IPS-20b (cell line): ENCODE results near the gene PAPPA2.
"Not testable (repeated sequence)": the region's sequence is repeated elsewhere in the genome, so short reads cannot be mapped to it uniquely, and the experiment has no call there.

Experiments used
- H3K27ac ChIP-seq: one replicate; pipeline ENCODE4 v1.5.1; 2013; ENCODE audit warnings: low read length
- H3K27me3 ChIP-seq: 2 replicates; pipeline ENCODE4 v1.6.1; 2013; ENCODE audit warnings: mild to moderate bottlenecking, low read length, inconsistent platforms; ENCODE audit not compliant: insufficient read depth
- H3K36me3 ChIP-seq: 2 replicates; pipeline ENCODE4 v1.6.1; 2013; ENCODE audit warnings: low read depth, mild to moderate bottlenecking, inconsistent platforms, low read length, moderate library complexity; ENCODE audit not compliant: insufficient read depth
- H3K4me1 ChIP-seq: 2 replicates; pipeline ENCODE4 v1.6.1; 2013; ENCODE audit warnings: mild to moderate bottlenecking, control low read depth, inconsistent platforms, low read length, moderate library complexity; ENCODE audit not compliant: insufficient read depth
- H3K4me3 ChIP-seq: 2 replicates; pipeline ENCODE4 v1.5.1; 2013; ENCODE audit warnings: mild to moderate bottlenecking, low read length, inconsistent platforms
- H3K9ac ChIP-seq: 2 replicates; pipeline ENCODE4 v1.6.1; 2013; ENCODE audit warnings: low read depth, mild to moderate bottlenecking, inconsistent platforms, low read length, moderate library complexity
- H3K9me3 ChIP-seq: 2 replicates; pipeline ENCODE4 v1.6.1; 2013; ENCODE audit warnings: mild to moderate bottlenecking, low read depth, low read length, inconsistent platforms; ENCODE audit not compliant: insufficient read depth

PAPPA2 gene

GRCh38 chr1:176617881-176618280 is 154.9 kb downstream of the PAPPA2 start:
- Histone ChIP-seq H3K9me3 (no peaks in the 10 kb centered on the region), H3K4me3 (no peak overlapping the region), H3K9ac (no peak overlapping the region), H3K36me3 (no peaks in the 10 kb centered on the region), H3K4me1 (no peaks in the 10 kb centered on the region), H3K27me3 (no peaks in the 10 kb centered on the region), H3K27ac (no peak overlapping the region)

GRCh38 chr1:176619261-176619660 is 156.3 kb downstream of the PAPPA2 start:
- Histone ChIP-seq H3K4me3 (no peak overlapping the region), H3K9me3 (no peaks in the 10 kb centered on the region), H3K4me1 (no peaks in the 10 kb centered on the region), H3K27ac (no peak overlapping the region), H3K9ac (no peak overlapping the region), H3K27me3 (no peaks in the 10 kb centered on the region), H3K36me3 (no peaks in the 10 kb centered on the region)

GRCh38 chr1:176625365-176625764 is 162.4 kb downstream of the PAPPA2 start:
- Histone ChIP-seq H3K27ac (no peak overlapping the region), H3K4me3 (no peak overlapping the region), H3K27me3 (no peaks in the 10 kb centered on the region), H3K4me1 (no peaks in the 10 kb centered on the region), H3K9me3 (no peaks in the 10 kb centered on the region), H3K36me3 (no peaks in the 10 kb centered on the region), H3K9ac (no peak overlapping the region)

- Histone ChIP-seq H3K36me3 (no peaks in the 10 kb centered on the region), H3K27me3 (no peaks in the 10 kb centered on the region), H3K9ac (no peak overlapping the region), H3K9me3 (no peaks in the 10 kb centered on the region), H3K4me1 (no peaks in the 10 kb centered on the region), H3K4me3 (no peak overlapping the region), H3K27ac (no peak overlapping the region)
Observed at GRCh38 chr1:176626572-176627061, 163.6 kb downstream of the PAPPA2 start.

- Histone ChIP-seq H3K27ac (no peak overlapping the region), H3K9me3 (no peaks in the 10 kb centered on the region), H3K9ac (no peak overlapping the region), H3K4me1 (no peaks in the 10 kb centered on the region), H3K27me3 (no peaks in the 10 kb centered on the region), H3K36me3 (no peaks in the 10 kb centered on the region), H3K4me3 (no peak overlapping the region)
Observed at GRCh38 chr1:176628775-176629174, 165.8 kb downstream of the PAPPA2 start.

GRCh38 chr1:176634733-176635132 is 171.8 kb downstream of the PAPPA2 start:
- not testable (repeated sequence) for H3K9ac ChIP-seq, H3K27me3 ChIP-seq, H3K9me3 ChIP-seq, H3K4me1 ChIP-seq, H3K4me3 ChIP-seq, H3K27ac ChIP-seq, H3K36me3 ChIP-seq

- Histone ChIP-seq H3K27me3 (no peaks in the 10 kb centered on the region), H3K36me3 (no peaks in the 10 kb centered on the region), H3K9me3 (no peaks in the 10 kb centered on the region), H3K4me3 (no peak overlapping the region), H3K4me1 (no peaks in the 10 kb centered on the region; the same call in 1 of the 2 replicates), H3K9ac (no peak overlapping the region), H3K27ac (no peak overlapping the region)
Observed at GRCh38 chr1:176638713-176639526, 175.9 kb downstream of the PAPPA2 start.

- Histone ChIP-seq H3K36me3 (no peaks in the 10 kb centered on the region), H3K9me3 (no peaks in the 10 kb centered on the region), H3K27ac (no peak overlapping the region), H3K9ac (no peak overlapping the region), H3K4me1 (no peaks in the 10 kb centered on the region; the same call in 1 of the 2 replicates), H3K27me3 (no peaks in the 10 kb centered on the region), H3K4me3 (no peak overlapping the region)
Observed at GRCh38 chr1:176643536-176643935, 180.6 kb downstream of the PAPPA2 start.

GRCh38 chr1:176648556-176648955 is 185.6 kb downstream of the PAPPA2 start:
- Histone ChIP-seq H3K27ac (no peak overlapping the region), H3K4me1 (no peaks in the 10 kb centered on the region), H3K9me3 (no peaks in the 10 kb centered on the region), H3K4me3 (no peak overlapping the region), H3K9ac (no peak overlapping the region), H3K27me3 (no peaks in the 10 kb centered on the region), H3K36me3 (no peaks in the 10 kb centered on the region)

GRCh38 chr1:176656257-176656995 is 193.5 kb downstream of the PAPPA2 start:
- Histone ChIP-seq H3K4me3 (no peak overlapping the region), H3K27me3 (no peaks in the 10 kb centered on the region), H3K4me1 (no peaks in the 10 kb centered on the region), H3K9ac (no peak overlapping the region), H3K36me3 (no peaks in the 10 kb centered on the region), H3K27ac (no peak overlapping the region), H3K9me3 (no peaks in the 10 kb centered on the region)

- H3K27me3 ChIP-seq: no peaks in the 10 kb centered on the region
- H3K36me3 ChIP-seq: no peaks in the 10 kb centered on the region
- H3K27ac ChIP-seq: no peak overlapping the region
- no peak overlapping the region for H3K9ac ChIP-seq
- no peaks in the 10 kb centered on the region for H3K9me3 ChIP-seq
- no peaks in the 10 kb centered on the region for H3K4me1 ChIP-seq
- no peak overlapping the region for H3K4me3 ChIP-seq
Observed at GRCh38 chr1:176669782-176670181, 206.8 kb downstream of the PAPPA2 start.

- Histone ChIP-seq H3K27me3 (no peaks in the 10 kb centered on the region), H3K4me3 (no peak overlapping the region), H3K36me3 (no peaks in the 10 kb centered on the region), H3K4me1 (no peaks in the 10 kb centered on the region), H3K9ac (no peak overlapping the region), H3K9me3 (no peaks in the 10 kb centered on the region), H3K27ac (no peak overlapping the region)
Observed at GRCh38 chr1:176670853-176671252, 207.9 kb downstream of the PAPPA2 start.
